Measurements from ENCODE around the gene SMIM29.
"Not testable (repeated sequence)": the region's sequence is repeated elsewhere in the genome, so short reads cannot be mapped to it uniquely, and the experiment has no call there.

The SMIM29 gene

DNA sequence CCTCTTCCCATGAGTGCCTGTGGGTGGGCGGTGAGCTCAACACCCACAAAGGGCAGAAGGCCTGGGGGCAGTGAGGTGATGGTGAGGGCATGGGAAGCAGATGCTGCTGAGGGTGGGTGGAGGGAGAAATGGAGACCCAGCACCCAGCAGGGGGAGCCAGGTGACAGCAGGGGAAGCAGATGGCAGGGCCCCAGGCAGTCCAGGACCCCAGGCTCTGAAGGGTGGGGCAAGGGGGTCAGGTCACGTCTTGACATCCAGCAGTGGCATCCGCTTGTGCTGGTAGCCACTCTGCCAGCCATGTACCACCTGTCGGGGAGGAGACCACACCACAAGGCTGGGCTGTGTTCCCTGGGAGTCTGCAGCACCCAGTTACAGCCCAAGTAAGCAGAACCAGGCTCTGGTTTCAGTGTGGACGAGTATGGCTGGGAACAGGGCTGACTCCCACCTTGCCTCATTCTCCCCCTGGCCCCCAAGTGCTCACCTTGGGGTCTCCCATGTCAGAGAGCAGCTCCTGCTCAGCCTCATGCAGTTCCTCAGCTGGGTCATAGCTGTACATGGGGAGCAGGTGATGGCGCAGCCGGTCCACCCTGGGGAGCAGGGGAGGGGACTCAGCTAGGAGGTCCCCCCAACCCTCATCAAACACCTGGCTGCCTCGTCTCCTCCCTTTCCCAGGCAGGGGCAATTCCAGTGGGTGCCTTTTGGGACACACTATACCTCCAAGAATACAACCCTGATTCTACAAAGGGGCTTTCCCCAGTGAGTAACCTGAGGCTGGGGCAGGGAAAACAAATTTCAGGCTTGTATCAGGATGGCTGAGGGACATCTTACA is 2.0 kb downstream of the SMIM29 start:
- TF ChIP-seq, protein P1, sequence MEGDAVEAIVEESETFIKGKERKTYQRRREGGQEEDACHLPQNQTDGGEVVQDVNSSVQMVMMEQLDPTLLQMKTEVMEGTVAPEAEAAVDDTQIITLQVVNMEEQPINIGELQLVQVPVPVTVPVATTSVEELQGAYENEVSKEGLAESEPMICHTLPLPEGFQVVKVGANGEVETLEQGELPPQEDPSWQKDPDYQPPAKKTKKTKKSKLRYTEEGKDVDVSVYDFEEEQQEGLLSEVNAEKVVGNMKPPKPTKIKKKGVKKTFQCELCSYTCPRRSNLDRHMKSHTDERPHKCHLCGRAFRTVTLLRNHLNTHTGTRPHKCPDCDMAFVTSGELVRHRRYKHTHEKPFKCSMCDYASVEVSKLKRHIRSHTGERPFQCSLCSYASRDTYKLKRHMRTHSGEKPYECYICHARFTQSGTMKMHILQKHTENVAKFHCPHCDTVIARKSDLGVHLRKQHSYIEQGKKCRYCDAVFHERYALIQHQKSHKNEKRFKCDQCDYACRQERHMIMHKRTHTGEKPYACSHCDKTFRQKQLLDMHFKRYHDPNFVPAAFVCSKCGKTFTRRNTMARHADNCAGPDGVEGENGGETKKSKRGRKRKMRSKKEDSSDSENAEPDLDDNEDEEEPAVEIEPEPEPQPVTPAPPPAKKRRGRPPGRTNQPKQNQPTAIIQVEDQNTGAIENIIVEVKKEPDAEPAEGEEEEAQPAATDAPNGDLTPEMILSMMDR (IDR thresholded peaks at IDR 0.05) = peak; percentile 39
- H3K4me3 Mint-ChIP-seq = no peak overlapping the region
- peaks cover 4% of the 10 kb centered on the region for H3K27me3 Mint-ChIP-seq (ENCODE audit: low read depth, poor library complexity)
- no peaks in the 10 kb centered on the region for H3K9me3 Mint-ChIP-seq
- peaks cover 24% of the 10 kb centered on the region for H3K36me3 Mint-ChIP-seq (ENCODE audit: low read depth)
- H3K27ac Mint-ChIP-seq = peak overlapping the region; percentile 89
- DNase-seq = peak; percentile 58
- H3K4me1 Mint-ChIP-seq = peaks cover 47% of the 10 kb centered on the region

DNA sequence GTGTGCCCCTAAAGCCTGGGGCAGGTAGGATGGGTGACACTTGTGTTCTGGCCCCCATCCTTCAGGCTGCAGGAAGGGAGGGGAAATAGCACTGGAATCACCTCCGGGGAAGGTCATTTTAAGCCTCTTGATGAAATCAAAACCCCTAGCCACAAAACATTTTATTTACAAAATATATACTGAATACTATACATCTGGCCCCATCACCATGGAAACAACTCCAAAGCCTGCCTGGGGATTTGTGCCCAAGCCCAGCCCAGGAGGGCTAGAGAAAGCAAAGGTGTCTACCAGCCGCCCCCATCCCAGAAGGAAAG is 2.6 kb downstream of the SMIM29 start:
- Mint-ChIP-seq H3K4me3 (no peak overlapping the region), H3K27me3 (ENCODE audit: low read depth, poor library complexity) (peaks cover under 1% of the 10 kb centered on the region), H3K4me1 (peaks cover 52% of the 10 kb centered on the region), H3K36me3 (ENCODE audit: low read depth) (peaks cover 30% of the 10 kb centered on the region), H3K27ac (peak overlapping the region; percentile 71), H3K9me3 (no peaks in the 10 kb centered on the region)
- TF ChIP-seq, protein P1 (IDR thresholded peaks at IDR 0.05) = no peak
- DNase-seq = no peak

DNA sequence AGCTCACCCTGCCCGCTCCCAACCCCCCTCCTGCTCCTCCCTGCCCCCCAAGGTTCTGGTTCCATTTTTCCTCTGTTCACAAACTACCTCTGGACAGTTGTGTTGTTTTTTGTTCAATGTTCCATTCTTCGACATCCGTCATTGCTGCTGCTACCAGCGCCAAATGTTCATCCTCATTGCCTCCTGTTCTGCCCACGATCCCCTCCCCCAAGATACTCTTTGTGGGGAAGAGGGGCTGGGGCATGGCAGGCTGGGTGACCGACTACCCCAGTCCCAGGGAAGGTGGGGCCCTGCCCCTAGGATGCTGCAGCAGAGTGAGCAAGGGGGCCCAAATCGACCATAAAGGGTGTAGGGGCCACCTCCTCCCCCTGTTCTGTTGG is 3.1 kb downstream of the SMIM29 start:
- H3K27me3 Mint-ChIP-seq (ENCODE audit: low read depth, poor library complexity); H3K9me3 Mint-ChIP-seq; DNase-seq; H3K4me3 Mint-ChIP-seq: not testable (repeated sequence)
- Mint-ChIP-seq H3K4me1 (peaks cover 57% of the 10 kb centered on the region), H3K27ac (peak overlapping the region; percentile 46), H3K36me3 (ENCODE audit: low read depth) (peaks cover 34% of the 10 kb centered on the region)

DNA sequence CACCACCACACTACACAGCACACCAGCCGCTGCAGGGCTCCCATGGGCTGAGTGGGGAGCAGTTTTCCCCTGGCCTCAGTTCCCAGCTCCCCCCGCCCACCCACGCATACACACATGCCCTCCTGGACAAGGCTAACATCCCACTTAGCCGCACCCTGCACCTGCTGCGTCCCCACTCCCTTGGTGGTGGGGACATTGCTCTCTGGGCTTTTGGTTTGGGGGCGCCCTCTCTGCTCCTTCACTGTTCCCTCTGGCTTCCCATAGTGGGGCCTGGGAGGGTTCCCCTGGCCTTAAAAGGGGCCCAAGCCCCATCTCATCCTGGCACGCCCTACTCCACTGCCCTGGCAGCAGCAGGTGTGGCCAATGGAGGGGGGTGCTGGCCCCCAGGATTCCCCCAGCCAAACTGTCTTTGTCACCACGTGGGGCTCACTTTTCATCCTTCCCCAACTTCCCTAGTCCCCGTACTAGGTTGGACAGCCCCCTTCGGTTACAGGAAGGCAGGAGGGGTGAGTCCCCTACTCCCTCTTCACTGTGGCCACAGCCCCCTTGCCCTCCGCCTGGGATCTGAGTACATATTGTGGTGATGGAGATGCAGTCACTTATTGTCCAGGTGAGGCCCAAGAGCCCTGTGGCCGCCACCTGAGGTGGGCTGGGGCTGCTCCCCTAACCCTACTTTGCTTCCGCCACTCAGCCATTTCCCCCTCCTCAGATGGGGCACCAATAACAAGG is 3.6 kb downstream of the SMIM29 start:
- not testable (repeated sequence) for H3K4me3 Mint-ChIP-seq; H3K27me3 Mint-ChIP-seq (ENCODE audit: low read depth, poor library complexity); DNase-seq; H3K9me3 Mint-ChIP-seq
- Mint-ChIP-seq H3K4me1 (peaks cover 62% of the 10 kb centered on the region), H3K36me3 (ENCODE audit: low read depth) (peaks cover 40% of the 10 kb centered on the region), H3K27ac (peak overlapping the region; percentile 46)

DNA sequence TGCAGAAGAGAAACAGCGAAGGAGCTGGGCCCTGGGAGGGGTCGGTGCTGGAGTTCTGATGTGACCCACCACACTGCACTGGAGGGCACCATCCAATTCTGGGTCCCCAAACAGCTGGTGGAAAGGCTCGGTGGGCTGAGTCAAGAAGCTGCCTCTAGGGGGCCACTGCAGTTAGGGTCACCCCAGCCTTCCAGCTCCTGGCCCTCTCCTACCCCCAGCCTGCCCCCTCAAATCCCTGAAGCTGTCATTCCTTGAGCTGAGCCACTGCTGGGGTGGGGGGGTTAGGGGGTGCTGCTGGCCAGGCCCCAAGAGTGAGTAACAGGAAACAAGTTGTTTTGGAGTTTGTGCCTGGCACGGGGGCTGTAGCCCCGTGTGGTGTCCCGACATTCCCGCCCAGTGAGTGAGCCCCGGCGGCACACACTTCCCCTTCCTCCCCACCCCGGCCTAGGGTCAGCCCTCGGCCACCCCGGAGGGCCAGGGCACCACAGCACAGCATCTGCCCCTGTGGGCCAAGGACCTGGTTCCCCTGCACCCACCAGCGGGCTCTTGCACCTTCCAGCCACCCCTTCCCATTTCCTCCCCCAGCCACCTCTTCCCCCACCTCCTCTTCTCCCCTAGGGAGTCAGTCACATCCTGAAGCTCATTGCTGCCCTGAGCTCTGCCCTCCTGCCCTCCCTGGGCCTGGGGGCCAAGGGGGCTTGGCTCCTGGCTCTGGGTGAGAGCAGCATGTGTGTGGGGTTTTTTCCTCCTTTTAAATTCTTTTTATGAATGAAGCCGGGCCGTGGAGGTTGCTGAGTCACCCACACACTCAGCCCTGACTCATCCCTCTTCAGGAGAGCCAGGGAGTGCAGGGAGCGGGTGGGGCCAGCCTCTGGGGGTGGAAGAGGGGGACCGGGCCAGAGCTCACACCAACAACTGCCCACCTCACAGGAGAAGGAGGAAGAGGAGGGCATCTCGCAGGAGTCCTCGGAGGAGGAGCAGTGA is 4.6 kb downstream of the SMIM29 start:
- no peaks in the 10 kb centered on the region for H3K27me3 Mint-ChIP-seq (ENCODE audit: low read depth, poor library complexity)
- peaks cover 72% of the 10 kb centered on the region for H3K4me1 Mint-ChIP-seq
- TF ChIP-seq, protein P1 (IDR thresholded peaks at IDR 0.05) = peak; percentile 25
- H3K27ac Mint-ChIP-seq = peak overlapping the region; percentile 75
- H3K4me3 Mint-ChIP-seq = no peak overlapping the region
- DNase-seq = no peak
- H3K36me3 Mint-ChIP-seq (ENCODE audit: low read depth) = peaks cover 41% of the 10 kb centered on the region
- H3K9me3 Mint-ChIP-seq = no peaks in the 10 kb centered on the region

DNA sequence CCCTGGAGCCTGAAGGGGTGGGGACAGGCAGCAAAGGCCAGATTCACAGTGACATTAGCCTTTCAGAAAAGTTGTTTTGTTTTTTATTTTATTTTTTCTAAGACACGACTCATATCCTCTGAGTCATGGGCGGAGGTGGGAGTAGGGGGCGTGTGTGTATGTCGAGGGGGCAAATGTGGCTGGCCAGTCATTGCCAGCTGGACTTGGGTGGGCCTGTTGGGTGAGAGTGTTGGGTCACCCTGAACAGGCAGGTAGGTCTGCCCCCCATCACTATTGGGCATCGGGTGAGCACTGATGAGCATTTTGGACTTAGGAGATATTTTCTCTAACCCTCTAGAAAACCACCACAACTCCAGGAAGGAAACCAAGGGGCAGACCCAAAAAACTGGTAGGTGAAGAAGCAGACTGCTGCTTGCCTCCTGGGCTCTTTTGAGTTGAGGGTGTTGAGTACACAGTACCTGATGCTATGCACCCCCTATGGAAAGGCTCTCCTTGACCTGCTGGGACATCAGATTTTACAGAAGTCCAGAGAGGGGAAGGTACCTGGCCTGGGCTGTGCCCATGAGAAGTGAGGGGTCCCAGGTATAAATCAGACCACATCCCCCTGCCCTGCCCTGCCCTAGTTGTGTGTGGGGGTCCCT is 5.6 kb downstream of the SMIM29 start:
- Mint-ChIP-seq H3K9me3 (no peaks in the 10 kb centered on the region), H3K36me3 (ENCODE audit: low read depth) (peaks cover 41% of the 10 kb centered on the region), H3K27ac (peak overlapping the region; percentile 66), H3K4me3 (no peak overlapping the region), H3K4me1 (peaks cover 79% of the 10 kb centered on the region), H3K27me3 (ENCODE audit: low read depth, poor library complexity) (no peaks in the 10 kb centered on the region)
- TF ChIP-seq, protein P1 (IDR thresholded peaks at IDR 0.05) = no peak
- DNase-seq = no peak

Data from nephron progenitor cell (in vitro differentiated cells).